Peyer's patch (tissue), 4 donors: Measurements from ENCODE around the gene PTPN9.

Experiments used
- CTCF ChIP-seq, 6 experiments: fragments of 450-650 bp in 4 of 6; fragments of 200-600 bp in 2 of 6; sonication (generic) in 1 of 6; IDR thresholded peaks; one replicate each; pipeline ENCODE4 v1.5.1; 2017 to 2019; ENCODE audit warnings: antibody characterized with exemption in 6 of 6, mild to moderate bottlenecking in 3 of 6, moderate library complexity in 1 of 6
- POLR2A ChIP-seq, 2 donors: fragments of 450-650 bp; IDR thresholded peaks; one replicate each; pipeline ENCODE4 v1.5.1; 2017; ENCODE audit warnings: antibody characterized with exemption in 2 of 2, mild to moderate bottlenecking in 2 of 2, moderate library complexity in 2 of 2

DNA sequence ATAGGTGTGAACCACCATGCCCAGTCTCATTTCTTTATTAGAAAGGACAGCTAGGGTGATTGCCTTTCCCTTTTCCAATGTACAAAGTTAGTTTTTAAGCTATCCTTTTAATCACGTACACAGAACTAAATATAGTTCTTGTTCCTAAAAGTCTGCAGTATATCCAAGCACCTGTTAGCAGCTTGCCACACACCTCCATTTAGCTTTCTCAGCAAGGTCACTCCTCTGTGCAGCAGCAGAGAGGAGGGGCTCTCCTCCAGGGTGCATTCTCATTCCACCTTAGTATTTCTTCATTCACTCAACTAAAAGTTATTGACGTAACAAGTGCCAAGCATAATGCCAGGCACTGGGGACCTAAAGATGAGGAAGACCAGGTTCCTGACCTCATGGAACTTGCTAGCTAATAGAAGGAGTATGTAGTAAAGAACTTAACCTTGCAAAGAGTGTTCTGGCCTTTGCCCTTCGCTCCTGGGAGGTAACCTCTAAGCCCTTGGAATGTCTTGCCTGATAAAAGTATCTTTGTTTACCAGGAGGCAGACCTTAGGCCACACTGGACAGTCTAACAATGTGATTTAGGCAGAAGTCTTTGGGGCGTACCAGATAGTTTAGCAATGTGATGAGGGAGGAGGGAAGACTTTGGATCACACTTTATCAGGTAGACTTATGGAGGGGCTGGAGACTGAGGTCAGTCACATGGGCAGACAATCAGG, 12.7 kb upstream of the PTPN9 start:
- TF ChIP-seq CTCF (IDR thresholded peaks at IDR 0.05) = no peak
- no peak for TF ChIP-seq POLR2A (IDR thresholded peaks at IDR 0.05)
